ENCODE results near the gene POLE.

The POLE gene

GRCh38 chr12:132597333-132598316, 89.5 kb downstream of the POLE start:
- TF ChIP-seq, protein P1, sequence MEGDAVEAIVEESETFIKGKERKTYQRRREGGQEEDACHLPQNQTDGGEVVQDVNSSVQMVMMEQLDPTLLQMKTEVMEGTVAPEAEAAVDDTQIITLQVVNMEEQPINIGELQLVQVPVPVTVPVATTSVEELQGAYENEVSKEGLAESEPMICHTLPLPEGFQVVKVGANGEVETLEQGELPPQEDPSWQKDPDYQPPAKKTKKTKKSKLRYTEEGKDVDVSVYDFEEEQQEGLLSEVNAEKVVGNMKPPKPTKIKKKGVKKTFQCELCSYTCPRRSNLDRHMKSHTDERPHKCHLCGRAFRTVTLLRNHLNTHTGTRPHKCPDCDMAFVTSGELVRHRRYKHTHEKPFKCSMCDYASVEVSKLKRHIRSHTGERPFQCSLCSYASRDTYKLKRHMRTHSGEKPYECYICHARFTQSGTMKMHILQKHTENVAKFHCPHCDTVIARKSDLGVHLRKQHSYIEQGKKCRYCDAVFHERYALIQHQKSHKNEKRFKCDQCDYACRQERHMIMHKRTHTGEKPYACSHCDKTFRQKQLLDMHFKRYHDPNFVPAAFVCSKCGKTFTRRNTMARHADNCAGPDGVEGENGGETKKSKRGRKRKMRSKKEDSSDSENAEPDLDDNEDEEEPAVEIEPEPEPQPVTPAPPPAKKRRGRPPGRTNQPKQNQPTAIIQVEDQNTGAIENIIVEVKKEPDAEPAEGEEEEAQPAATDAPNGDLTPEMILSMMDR (conservative IDR thresholded peaks at IDR 0.05), result no peak
- no peak overlapping the region for H3K27ac ChIP-seq

- no peak overlapping the region for H3K27ac ChIP-seq
- TF ChIP-seq, protein P1 (conservative IDR thresholded peaks at IDR 0.05), result no peak
Observed at GRCh38 chr12:132596016-132596415, 91.1 kb downstream of the POLE start.

DNA sequence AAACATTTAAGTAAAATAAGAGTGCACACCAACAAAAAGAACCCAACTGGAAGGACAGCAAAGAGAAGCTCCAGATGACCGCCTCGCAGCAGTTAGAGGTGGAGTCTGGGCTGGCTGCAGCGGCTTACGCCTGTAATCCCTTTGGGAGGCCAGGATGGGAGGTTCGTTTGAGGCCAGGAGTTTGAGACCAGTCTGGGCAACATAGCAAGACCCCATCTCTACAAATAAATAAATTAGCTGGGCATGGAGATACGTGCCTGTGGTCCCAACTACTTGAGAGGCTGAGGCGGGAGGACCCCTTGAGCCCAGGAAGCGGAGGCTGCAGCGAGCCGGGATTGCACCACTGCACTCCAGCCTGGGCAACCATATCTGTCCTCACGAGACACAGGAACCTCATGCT, 92.0 kb downstream of the POLE start:
- TF ChIP-seq, protein P1 (conservative IDR thresholded peaks at IDR 0.05), result no peak
- H3K27ac ChIP-seq, result no peak overlapping the region

GRCh38 chr12:132593938-132594358, 93.2 kb downstream of the POLE start:
- peak overlapping the region; percentile 74 for H3K27ac ChIP-seq
- TF ChIP-seq, protein P1 (conservative IDR thresholded peaks at IDR 0.05), result no peak

- peak overlapping the region; percentile 74 for H3K27ac ChIP-seq
- TF ChIP-seq, protein P1 (conservative IDR thresholded peaks at IDR 0.05), result no peak
Observed at GRCh38 chr12:132593521-132593920, 93.6 kb downstream of the POLE start.

- peak overlapping the region; percentile 74 for H3K27ac ChIP-seq
- TF ChIP-seq, protein P1 (conservative IDR thresholded peaks at IDR 0.05), result no peak
Observed at GRCh38 chr12:132593071-132593470, 94.1 kb downstream of the POLE start.

DNA sequence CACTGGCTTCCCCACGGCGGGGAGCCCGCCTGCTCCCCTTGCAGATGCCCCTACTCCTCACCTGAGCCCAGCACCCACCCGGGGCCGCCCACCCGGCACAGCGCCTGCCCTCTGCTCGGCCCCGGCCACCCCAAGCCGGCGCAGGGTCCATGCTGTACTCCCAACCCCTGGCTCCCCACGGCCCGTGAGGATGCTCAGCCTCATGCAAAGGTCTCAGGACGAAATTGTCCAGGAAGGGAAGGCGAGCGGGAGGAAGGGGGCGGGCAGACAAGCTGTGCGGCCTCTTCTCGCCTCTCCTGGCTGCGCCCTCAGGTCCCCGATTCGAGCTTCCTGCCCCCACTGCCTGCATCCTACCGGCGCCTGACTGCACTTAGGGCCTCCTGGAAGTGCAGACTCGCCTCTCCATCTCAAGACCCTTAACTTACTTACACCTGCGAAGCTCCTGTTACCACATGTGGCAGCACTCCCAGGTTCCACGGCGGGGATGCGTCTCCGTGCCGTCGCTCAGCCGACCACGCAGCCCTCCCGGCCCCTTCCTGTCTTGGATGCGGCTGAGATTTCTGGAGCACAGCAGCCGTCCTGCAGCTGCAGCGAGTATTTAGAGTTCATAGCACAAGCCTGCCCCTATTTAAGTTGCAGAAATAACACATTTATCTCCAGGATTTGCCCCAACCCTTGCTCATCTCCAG, 94.7 kb downstream of the POLE start:
- no peak overlapping the region for H3K27ac ChIP-seq
- TF ChIP-seq, protein P1 (conservative IDR thresholded peaks at IDR 0.05), result no peak

Data from VCaP (cell line).